HEK293T (cell line): ENCODE data around the gene CENPB.
A peak's percentile ranks its signal among the peaks of the same experiment; 100 is the strongest.

Experiments used
- CTCF ChIA-PET: fragments of 350-600 bp; formaldehyde crosslinking; extraction: SDS; loops from one replicate; lab custom pipeline; 2021; ENCODE audit warnings: antibody characterized with exemption, inconsistent platforms; lab: Yijun Ruan, JAX
- POLR2A ChIA-PET: fragments of 350-600 bp; formaldehyde crosslinking; extraction: SDS; loops from one replicate; lab custom pipeline; 2020; ENCODE audit warnings: antibody characterized with exemption, inconsistent platforms; lab: Yijun Ruan, JAX
- DNase-seq: peaks from one replicate; pipeline ENCODE4 v3.0.0; 2012; ENCODE audit warnings: mixed read lengths; ENCODE audit errors: extremely low spot score
- ARNT ChIP-seq: fragments of 450-650 bp; IDR thresholded peaks from 2 replicates; pipeline ENCODE4 v1.6.1; 2017; ENCODE audit warnings: mild to moderate bottlenecking
- BHLHE40 ChIP-seq: fragments of 450-650 bp; IDR thresholded peaks from 2 replicates; pipeline ENCODE4 v1.6.1; 2016; ENCODE audit warnings: mild to moderate bottlenecking, moderate library complexity, borderline replicate concordance
- CTBP1 ChIP-seq: fragments of 450-650 bp; IDR thresholded peaks from 2 replicates; pipeline ENCODE4 v1.6.1; 2016; ENCODE audit warnings: borderline replicate concordance
- ELF4 ChIP-seq: fragments of 450-650 bp; IDR thresholded peaks from 2 replicates; pipeline ENCODE4 v1.6.1; 2017; ENCODE audit warnings: antibody characterized with exemption
- FOXA1 ChIP-seq: fragments of 450-650 bp; IDR thresholded peaks from 2 replicates; pipeline ENCODE4 v1.6.1; 2016; ENCODE audit warnings: mild to moderate bottlenecking
- FOXK2 ChIP-seq: fragments of 450-650 bp; IDR thresholded peaks from 2 replicates; pipeline ENCODE4 v1.6.1; 2016; ENCODE audit warnings: mild to moderate bottlenecking
- FOXM1 ChIP-seq: fragments of 450-650 bp; IDR thresholded peaks from 2 replicates; pipeline ENCODE4 v1.6.1; 2017; ENCODE audit warnings: mild to moderate bottlenecking, borderline replicate concordance
- HDGF ChIP-seq: fragments of 450-650 bp; IDR thresholded peaks from 2 replicates; pipeline ENCODE4 v1.6.1; 2017; ENCODE audit warnings: antibody characterized with exemption, borderline replicate concordance
- L3MBTL2 ChIP-seq: fragments of 450-650 bp; conservative IDR thresholded peaks from 2 replicates; pipeline ENCODE4 v1.6.1; 2016; ENCODE audit warnings: mild to moderate bottlenecking
- LEF1 ChIP-seq: fragments of 450-650 bp; IDR thresholded peaks from 2 replicates; pipeline ENCODE4 v1.6.1; 2017; ENCODE audit warnings: mild to moderate bottlenecking, borderline replicate concordance
- NFRKB ChIP-seq: fragments of 450-650 bp; IDR thresholded peaks from 2 replicates; pipeline ENCODE4 v1.6.1; 2016; ENCODE audit warnings: mild to moderate bottlenecking, moderate library complexity
- SP1 ChIP-seq: fragments of 450-650 bp; IDR thresholded peaks from 2 replicates; pipeline ENCODE4 v1.6.1; 2017
- SUZ12 ChIP-seq: fragments of 450-650 bp; IDR thresholded peaks from 2 replicates; pipeline ENCODE4 v1.6.1; 2016; ENCODE audit warnings: mild to moderate bottlenecking
- TARDBP ChIP-seq: fragments of 450-650 bp; IDR thresholded peaks from 2 replicates; pipeline ENCODE4 v1.6.1; 2016
- ZNF384 ChIP-seq: fragments of 450-650 bp; IDR thresholded peaks from 2 replicates; pipeline ENCODE4 v1.6.1; 2016
- TF ChIP-seq, protein P1 (sequence below): fragments of 450-650 bp; IDR thresholded peaks from 2 replicates; pipeline ENCODE4 v1.6.1; 2016

The CENPB gene

DNA sequence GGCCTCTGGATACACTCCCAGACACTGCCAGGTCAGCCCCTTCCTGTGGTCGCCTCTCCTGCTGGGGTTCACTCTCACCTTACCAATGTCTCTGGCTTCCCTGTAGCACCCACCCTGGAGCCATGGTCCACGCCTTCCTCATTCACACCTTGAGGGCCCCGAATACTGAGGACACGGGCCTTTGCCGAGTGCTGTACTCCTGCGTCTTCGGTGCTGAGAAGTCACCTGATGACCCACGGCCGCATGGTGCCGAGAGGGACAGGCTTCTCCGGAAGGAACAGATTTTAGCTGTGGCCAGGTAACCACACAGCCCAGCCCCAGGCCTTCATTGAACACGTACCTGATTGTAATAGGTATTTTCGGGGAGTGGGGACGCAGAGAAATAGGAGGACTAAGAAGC is 35.5 kb upstream of the CENPB start:
- ChIA-PET POLR2A (interaction anchor here (2.0 to 3.2 kb wide), 3 partner anchors 10 to 30 kb away, joined by 6 to 20 read pairs (median 10); no protein-coding TSS in a partner anchor), CTCF (no interaction called here)
- no peak for DNase-seq
- TF ChIP-seq CTBP1, result no peak
- no peak for TF ChIP-seq HDGF
- TF ChIP-seq FOXK2, result no peak
- TF ChIP-seq, protein P1, sequence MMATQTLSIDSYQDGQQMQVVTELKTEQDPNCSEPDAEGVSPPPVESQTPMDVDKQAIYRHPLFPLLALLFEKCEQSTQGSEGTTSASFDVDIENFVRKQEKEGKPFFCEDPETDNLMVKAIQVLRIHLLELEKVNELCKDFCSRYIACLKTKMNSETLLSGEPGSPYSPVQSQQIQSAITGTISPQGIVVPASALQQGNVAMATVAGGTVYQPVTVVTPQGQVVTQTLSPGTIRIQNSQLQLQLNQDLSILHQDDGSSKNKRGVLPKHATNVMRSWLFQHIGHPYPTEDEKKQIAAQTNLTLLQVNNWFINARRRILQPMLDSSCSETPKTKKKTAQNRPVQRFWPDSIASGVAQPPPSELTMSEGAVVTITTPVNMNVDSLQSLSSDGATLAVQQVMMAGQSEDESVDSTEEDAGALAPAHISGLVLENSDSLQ, result no peak
- TF ChIP-seq NFRKB, result no peak
- TF ChIP-seq SUZ12, result no peak
- TF ChIP-seq SP1, result no peak
- TF ChIP-seq FOXM1, result no peak

DNA sequence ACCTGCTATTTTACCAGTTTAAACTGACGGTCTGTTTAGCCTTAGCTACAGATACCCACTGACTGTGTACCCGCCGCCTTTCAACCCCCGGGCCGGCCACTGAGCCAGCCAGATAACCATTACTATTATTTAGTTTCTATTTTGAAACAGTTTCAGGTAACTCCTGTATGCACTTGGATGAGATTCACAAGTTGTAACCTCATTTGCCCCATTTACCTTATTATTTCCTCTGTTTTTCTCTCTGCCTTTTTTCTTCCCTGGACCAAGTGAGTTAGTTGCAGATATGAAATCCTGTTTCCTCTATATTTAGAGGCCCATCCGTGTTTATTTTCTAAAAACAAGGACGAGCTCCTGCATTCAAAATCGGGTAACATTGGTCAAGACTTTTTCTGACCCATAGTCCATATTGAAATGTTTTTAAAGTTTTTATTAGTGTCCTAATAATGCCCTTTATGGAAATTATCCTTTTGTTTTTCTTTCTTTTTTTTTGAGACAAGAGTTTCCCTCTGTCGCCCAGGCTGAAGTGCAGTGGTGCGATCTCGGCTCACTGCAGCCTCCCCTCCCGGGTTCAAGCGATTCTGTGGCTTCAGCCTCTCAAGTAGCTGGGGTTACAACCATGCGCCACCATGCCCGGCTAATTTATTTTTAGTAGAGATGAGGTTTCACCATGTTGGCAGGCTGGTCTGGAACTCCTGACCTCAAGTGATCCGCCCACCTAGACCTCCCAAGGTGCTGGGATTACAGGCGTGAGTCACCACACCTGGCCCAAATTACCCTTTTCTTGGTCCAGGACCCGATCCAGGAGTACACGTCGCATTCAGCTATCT is 34.6 kb upstream of the CENPB start:
- no peak for DNase-seq
- CTCF ChIA-PET, result interaction anchor here (0.5 to 1.9 kb wide), 10 partner anchors 11 to 93 kb away, joined by 3 to 9 read pairs (median 4); partner anchors contain the start of genes CDC25B and CENPB
- no peak for TF ChIP-seq TARDBP
- no peak for TF ChIP-seq FOXA1
- POLR2A ChIA-PET, result interaction anchor here (1.0 to 3.9 kb wide), 15 partner anchors 8 to 142 kb away, joined by 3 to 47 read pairs (median 8); partner anchors contain the start of genes ADISSP, CDC25B, CENPB and SPEF1

DNA sequence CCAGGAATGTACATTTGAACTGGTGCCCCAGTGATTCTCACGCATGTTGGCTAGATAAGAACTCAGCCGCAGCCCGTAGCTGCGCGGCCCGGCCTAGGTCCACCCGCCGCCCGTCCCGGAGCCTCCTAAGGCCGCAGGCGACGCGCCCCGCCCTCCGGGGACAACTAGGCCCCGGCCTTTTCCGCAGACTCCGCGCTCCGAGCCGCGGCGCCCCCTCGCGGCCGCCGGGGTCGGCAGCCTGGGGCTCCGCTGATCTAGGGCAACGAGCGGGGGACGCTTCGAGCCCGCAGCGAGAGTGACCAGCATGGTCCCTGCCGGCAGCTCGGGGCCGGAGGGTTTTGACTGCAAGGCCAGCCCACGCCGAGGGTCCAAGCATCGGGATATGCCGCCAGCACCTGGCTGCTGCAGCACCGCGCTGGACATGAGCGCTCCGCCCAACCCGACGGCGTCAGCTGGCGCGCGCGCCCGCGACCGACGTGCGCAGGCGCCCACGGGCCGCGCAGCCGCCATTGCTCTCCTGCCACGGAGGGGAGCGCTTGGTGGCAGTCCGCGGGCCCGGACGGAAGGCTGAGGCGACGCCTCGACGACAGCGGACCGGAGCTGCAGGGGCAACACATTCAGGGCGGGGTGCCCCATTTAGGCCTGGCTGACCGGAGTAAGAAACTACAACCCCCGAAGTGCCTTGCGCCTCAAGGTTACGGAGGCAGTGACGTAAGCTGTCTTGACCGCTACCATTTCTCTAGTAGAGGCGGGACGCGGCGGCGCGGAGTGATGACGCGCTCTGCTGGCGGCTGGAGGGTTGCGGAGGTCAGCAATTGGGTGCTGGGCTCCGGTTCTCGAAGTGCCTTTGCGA is 33.7 kb upstream of the CENPB start, which contains the start of gene AP5S1:
Gene AP5S1, plus strand, starts transcription at position 500 of the 853 bp plus-strand sequence. CDS start 1,571 bp downstream, outside the sequence.
- no peak for TF ChIP-seq FOXA1
- no peak for TF ChIP-seq SP1
- no peak for TF ChIP-seq L3MBTL2
- 0 out of 2 replicates have a peak, but pooled peaks have one; percentile 29 for TF ChIP-seq ARNT
- CTCF ChIA-PET, result interaction anchor here (0.6 to 1.9 kb wide), 13 partner anchors 10 to 267 kb away, joined by 3 to 9 read pairs (median 4); partner anchors contain the start of genes CDC25B and CENPB
- DNase-seq, result peak; percentile 91
- POLR2A ChIA-PET, result interaction anchor here (0.7 to 3.9 kb wide), 16 partner anchors 8 to 227 kb away, joined by 3 to 47 read pairs (median 8); partner anchors contain the start of genes ADISSP, CDC25B, CENPB and SPEF1

DNA sequence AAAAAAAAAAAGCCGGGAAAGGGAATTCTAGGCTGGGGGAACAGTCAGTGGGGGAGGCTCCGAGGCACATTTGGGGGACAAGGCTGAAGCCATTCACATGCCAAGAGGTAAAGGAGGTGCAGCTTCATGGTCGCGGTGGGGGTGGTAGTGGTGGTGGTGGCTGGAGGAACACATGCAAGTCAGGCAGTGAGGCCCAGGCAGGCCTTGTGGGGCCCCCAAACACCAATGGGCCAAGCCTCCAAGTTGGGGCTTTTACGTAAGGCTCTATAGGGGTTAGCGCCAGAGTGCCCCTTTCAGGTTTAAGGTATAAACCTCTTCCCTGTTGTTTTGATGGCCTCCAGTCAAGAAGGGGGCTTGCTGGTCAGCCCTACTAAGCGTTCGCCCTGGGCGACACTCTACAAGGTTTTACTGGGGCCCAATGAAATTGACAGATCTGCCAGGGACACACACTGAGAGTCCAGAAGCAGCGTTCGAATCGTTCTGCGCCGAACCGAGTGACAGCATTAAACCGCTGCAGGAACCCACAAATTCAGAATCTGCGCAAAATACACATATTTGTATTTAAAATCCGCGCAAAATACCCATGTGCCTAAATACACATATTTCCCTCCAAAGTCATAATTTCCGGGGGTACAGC is 33.0 kb upstream of the CENPB start:
- TF ChIP-seq FOXA1, result no peak
- no peak for TF ChIP-seq BHLHE40
- no peak for TF ChIP-seq L3MBTL2
- no peak for TF ChIP-seq FOXK2
- TF ChIP-seq ELF4, result no peak
- no peak for TF ChIP-seq HDGF
- no peak for TF ChIP-seq ZNF384
- TF ChIP-seq FOXM1, result no peak
- no peak for TF ChIP-seq ARNT
- POLR2A ChIA-PET, result interaction anchor here (0.7 to 3.9 kb wide), 13 partner anchors 10 to 228 kb away, joined by 3 to 47 read pairs (median 8); partner anchors contain the start of genes ADISSP, CDC25B, CENPB and SPEF1
- CTCF ChIA-PET, result interaction anchor here (0.7 to 1.9 kb wide), 6 partner anchors 14 to 78 kb away, joined by 3 to 9 read pairs (median 4); partner anchors contain the start of genes CDC25B and CENPB
- DNase-seq, result no peak

DNA sequence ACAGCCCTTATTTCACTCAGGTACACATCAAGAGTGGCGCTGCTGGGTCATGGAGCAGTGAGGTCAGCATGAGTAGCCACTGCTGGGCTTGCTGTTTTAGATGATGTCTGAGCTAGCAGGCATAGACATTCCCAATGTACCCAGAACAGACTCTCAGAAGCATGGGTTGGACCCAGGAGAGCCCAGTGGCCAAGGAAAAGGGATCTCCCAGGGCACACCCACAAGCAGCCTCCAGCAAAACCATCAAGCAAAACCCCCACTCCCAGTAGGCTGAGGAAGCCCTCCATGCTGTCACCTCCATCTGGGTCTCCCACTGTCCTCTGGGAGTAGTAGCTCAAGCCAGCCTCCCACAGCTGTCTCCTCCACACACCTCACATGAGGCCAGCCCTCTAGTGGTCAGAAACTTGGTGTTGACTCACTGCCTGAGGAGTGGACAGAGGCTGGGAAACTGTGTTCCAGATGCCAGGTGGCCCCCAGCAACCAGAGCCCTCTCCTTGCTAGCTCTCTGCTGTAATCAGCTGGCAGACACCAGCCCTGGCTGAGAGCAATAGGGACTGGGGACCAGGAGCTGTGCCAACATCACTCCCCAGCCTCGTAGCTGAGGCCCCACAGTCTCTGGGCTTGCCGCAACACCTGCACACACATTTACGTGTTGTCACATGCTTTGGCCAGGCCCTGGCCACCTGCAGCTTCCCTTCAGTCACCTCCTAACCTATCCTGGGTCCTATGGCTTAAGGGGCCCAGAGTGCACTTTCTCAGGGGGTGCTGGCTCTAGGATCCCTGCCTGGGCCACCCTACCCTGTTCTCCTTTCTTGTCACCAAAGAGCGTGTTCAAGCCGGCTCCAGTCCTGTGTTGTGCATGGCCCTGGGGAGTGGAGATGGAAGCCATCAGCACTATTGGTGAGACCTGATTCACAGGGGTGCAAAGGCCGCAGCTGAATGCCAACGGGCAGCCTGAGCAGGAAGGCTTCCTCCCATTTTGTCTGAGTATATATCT is 31.9 kb upstream of the CENPB start:
- CTCF ChIA-PET, result interaction anchor here (0.6 to 1.8 kb wide), 13 partner anchors 8 to 258 kb away, joined by 3 to 13 read pairs (median 4); partner anchors contain the start of genes CDC25B and CENPB
- POLR2A ChIA-PET, result interaction anchor here (0.7 to 3.9 kb wide), 8 partner anchors 22 to 58 kb away, joined by 3 to 47 read pairs (median 4); partner anchors contain the start of genes ADISSP, CDC25B and CENPB
- DNase-seq, result peak; percentile 72
- TF ChIP-seq HDGF (0 out of 2 replicates have a peak, but pooled peaks have one; percentile 59), ELF4 (no peak), TARDBP (no peak)

DNA sequence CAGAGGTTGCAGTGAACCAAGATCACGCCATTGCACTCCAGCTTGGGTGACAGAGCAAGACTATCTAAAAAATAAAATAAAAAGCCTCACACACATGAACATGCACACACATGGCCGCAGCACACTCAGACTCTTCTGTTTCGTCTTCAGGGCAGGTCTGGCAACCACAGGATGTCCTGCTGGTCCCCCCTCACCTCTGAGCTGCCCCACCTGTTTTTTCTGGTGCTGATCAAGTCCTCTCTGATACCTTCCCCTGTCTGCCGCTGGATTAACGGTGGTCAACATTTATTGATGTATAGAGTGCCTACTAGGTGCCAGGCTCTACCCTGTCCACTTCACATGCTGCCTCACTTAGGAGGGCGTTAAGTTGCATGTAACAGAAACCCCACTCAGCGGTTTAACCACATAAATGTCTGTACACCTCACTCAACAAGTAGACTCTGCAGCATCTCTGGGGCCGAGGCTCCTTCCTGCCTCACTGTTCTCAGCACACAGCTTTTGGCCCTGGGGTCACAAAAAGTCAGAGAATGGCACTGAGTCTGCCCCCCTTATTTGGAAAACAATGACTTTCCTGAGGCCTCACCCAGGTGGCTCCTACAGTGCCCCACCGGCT is 29.3 kb upstream of the CENPB start:
- TF ChIP-seq SUZ12, result no peak
- TF ChIP-seq TARDBP, result no peak
- TF ChIP-seq FOXM1, result no peak
- TF ChIP-seq HDGF, result no peak
- TF ChIP-seq ELF4, result no peak
- no peak for TF ChIP-seq L3MBTL2
- TF ChIP-seq FOXK2, result no peak
- no peak for TF ChIP-seq FOXA1
- no peak for TF ChIP-seq ZNF384
- no peak for TF ChIP-seq BHLHE40
- TF ChIP-seq, protein P1, result no peak
- no peak for TF ChIP-seq SP1
- no peak for TF ChIP-seq ARNT
- no peak for TF ChIP-seq CTBP1
- no peak for TF ChIP-seq LEF1
- TF ChIP-seq NFRKB, result no peak
- no peak for DNase-seq
- ChIA-PET CTCF (no interaction called here), POLR2A (no interaction called here)
